Stimulated activated CD4-positive, alpha-beta T cell treated with anti-CD3 and anti-CD28 coated beads, Interleukin-1b, Interleukin-23, amount 100 ng/mL, for 24 hours (primary cell): ENCODE data around the gene TRIML1.
"Not testable (repeated sequence)": the region's sequence is repeated elsewhere in the genome, so short reads cannot be mapped to it uniquely, and the experiment has no call there.

Experiments used
- DNase-seq, 4 experiments: peaks; one replicate each; pipeline ENCODE4 v3.0.0-alpha.2; 2020; ENCODE audit warnings: low read depth in 4 of 4, low spot score in 1 of 4

TRIML1 gene

DNA sequence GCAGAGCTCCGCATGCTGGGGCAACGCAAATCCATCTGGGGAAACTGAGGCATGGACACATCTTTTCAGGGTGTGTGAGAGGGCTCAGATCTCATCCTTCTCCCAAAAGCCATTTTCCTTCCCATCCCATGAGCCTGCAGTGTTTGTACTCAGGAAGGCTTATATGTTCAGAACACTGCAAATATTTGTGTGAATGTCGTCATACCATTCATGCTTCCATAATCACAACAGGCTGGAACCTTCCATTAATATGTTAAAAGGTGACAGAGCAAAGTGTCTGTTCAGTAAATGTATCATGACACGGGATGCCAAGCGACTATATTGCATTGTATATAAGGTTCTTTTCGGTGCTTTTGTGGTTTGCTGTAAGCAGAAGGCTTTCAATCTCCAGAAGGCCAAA, 8.5 kb downstream of the TRIML1 start:
- DNase-seq, result no peak

DNA sequence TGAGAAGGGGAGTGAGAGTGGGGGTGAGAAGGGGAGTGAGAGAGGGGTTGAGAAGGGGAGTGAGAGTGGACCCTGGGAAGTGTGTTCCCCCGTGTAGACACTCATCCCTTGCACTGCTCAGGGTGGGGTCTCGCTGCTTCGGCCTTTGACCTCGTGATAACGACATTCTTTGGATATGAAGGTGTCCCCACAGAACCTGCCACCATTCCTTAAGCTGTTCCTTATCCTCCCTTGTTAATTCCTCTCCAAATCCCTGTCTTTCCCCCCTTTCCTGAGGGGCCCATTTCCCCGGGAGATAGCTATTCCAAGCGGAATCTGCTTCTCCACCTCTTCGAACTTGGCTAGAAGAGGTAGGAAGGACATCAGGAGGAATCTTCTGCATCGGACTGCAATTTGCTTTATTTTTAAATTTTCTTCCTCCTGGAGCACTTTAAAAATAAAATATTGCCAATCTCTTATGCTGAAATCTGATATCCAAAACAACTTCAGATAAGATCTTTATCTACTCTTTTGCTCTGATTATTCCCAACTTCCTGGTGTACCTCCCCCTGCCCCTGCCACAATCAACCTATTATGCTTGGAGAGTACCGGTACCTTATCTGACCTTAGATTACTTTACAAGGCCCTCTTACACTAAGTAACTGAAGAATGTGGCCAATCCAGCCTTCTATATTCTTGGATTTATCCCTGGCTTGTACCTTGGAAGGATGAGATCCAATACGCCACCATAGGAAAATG, 15.6 kb downstream of the TRIML1 start:
- no peak for DNase-seq

DNA sequence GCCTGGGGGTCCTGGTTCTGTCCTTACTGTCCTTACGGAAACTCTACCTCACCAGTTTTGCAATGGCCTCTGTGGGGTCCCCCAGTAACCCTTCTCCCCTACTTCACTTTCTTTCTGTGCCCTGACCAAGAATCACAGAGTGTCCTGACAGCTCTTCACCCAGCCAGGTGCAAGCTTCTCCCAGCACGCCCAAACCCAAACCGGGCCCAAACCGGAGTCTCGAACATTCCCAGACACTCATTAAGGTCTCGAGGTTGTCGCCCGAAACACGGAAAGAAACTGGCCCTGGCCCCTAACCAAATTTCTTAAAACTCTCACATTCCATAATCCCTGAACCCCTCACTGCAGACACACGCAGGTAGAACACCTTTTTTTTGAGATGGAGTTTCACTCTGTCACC, 19.1 kb downstream of the TRIML1 start:
- no peak for DNase-seq

DNA sequence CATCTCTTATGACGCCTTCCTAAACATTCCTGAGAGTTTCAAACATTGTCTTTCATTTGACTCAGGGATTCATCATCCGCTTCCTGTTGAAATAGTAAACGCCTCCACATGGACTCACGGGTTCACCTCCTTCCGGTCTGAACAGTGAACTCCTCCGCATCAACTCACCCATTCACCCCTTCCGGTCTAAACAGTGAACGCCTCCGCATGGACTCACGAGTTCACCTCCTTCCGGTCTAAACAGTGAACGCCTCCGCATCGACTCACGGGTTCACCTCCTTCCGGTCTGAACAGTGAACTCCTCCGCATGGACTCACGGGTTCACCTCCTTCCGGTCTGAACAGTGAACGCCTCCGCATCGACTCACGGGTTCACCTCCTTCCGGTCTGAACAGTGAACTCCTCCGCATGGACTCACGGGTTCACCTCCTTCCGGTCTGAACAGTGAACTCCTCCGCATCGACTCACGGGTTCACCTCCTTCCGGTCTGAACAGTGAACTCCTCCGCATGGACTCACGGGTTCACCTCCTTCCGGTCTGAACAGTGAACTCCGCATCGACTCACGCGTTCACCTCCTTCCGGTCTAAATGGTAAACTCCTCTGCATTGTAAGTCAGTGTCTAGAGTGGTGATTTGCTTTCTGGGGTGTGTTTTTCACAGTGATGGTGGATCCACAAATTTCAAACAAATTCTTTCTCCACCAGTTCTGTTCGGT, 20.4 kb downstream of the TRIML1 start:
- DNase-seq, result not testable (repeated sequence)

DNA sequence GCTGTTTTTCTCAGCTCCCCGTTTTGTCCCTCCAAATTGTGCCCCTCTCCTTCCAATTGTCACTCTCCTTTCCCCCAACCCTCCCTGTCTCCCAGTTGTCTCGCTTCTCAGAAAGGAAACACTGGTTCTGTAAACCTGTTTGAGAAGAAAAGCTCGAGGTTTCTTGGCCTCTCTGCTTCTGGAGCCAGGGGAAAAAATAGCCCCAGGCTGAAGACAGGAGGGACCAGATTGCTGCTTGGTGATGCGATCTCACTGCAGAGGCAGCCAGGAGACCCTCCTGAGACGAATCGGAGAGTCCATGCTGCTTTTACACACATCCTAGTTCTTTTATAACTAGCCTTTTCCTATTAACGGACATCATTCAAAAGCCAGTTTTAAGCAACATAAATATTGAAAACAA, 21.2 kb downstream of the TRIML1 start:
- no peak for DNase-seq

DNA sequence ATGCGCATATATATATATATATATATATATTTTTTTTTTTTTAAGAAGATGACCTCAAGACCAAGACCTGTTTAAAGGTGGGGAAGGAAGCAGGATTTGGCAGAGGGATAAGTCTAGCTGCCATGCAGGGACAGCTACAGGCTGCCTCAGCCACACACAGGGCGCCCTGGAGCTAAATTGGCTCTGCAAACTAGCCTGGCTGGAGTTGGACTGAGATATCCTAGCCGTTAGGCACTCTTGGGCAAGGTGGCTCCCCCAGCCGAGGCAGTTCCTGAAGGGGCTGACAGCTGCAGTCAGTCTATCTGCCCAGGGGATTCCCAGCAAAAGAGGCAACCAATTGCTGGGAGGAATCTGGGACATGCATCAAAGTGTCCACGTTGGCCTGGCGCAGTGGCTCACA, 21.9 kb downstream of the TRIML1 start:
- no peak for DNase-seq

DNA sequence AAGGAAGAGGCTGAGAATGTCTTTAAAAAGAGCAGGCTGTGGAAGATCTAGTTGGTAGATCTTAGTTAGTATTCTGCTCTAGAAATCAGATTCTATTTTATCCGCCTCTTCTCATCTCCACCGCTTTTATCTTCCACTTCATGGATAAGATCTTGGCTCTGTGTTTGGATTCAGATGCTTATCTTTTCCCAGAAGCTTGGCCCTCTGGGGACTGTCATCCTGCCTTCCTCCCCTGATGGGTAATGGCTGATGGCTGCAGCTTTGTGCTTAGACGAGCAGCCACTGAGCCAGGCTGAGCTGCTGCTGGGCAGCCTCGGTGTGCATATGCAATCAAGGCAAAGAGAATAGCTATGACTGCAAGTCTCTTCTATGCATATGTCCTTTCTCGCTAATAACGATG, 23.5 kb downstream of the TRIML1 start:
- DNase-seq, result no peak

DNA sequence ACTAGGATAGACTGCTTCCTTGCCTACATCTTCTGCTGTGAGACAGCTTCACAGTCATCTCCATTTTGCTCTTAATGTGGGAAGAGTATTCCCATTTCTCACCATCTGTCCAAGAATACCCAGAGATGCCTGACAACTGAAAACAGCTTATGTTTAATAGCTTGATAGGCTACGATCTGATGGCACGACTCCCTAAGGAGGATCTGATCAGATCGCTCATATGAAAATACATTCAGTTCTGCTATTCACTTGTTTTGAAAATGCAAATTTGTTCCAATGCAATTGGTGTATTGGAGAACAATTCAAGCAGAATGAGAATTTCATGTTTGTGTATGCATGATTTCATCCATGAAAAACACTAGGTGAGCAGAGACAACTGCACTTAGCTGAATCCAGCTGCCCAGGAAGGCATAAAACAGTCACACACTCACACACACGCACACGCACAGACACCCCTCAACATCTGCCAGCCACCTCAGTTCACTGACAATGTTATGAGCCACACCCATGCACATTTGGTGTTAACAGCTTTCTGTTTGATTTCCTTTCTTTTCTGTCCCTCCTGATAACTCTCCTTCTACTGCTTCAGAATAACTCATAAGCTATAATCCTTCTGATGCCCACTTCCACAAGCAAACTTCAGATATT, 29.6 kb downstream of the TRIML1 start:
- no peak for DNase-seq

DNA sequence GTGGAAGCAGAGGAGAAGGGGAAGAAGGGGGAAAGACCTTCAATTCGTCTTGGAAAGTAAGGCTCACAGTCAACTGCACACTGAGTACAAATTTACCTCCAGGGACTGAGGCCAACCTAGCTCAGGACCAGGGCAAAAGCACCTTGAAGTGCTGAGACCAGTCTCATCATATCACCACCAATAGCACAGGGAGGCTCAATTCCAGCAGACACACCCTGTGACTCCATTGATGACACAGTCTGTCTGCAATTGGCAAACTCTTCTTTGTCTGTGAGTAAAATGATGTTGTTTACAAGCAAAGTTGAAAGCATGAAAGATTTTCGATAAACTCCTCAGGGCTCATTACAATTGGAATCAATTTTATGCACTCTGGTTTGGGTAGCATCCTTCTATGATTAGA, 32.3 kb downstream of the TRIML1 start:
- no peak for DNase-seq

DNA sequence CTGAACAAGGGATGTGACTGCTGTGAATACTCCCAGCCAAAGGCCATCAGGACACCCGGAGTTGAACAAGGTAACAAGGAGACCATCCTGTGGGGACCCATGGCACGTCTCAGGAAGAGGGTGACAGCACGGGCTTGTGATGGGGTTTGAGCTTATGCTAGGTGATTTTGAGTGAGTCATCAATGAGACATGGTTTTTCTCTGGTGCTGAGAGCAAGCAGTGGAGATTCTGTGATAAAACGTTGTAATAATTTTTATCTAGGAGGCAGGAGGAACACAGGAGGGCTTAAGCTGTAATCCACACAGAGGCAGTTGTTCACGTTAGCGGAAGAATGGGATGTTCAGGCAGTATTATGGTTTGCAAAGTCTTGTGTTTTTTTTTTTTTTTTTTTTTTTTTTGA, 36.0 kb downstream of the TRIML1 start:
- DNase-seq, result no peak

DNA sequence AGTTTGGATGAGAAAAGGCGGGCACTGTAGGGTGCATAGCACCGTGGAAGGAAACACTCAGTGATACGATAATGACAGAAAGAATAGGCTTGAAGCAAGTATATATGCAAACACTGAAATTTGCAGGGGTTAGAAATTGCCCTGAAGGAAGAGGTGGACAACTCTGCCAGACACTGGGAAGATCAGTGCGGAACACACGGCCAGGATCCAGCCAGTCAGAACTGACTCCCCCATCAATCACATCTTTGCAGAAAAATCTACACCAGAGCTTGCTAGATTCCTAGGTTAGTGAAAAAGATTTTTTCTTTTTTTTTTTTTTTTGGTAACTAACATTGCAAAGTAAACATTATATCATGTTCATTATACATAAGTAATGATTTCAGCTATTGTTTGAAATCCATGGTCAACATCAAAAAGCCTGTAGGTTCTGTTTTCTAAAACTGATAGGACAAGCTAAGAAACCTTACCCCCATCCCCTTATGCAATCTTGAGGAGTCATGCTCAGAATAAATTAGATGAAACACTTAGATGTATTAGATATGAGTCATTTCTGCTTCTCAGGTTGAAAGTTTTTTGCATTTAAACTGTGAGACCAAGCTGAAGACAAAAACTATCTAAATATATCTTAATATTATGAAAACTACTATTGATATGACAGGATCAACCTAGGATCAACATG, 38.9 kb downstream of the TRIML1 start:
- no peak for DNase-seq

DNA sequence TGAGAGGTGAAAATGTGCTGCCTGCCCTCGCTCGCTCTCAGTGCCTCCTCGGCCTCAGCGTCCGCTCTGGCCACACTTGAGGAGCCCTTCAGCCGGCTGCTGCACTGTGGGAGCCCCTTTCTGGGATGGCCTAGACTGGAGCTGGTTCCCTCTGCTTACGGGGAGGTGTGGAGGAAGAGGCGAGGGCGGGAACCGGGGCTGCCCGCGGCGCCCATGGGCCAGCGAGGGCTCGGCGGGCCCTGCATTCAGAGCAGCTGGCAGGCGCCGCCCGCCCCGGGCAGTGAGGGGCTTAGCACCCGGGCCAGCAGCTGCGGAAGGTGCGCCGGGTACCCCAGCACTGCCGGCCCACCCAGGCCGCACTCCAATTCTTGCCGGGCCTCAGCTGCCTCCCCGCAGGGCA, 39.6 kb downstream of the TRIML1 start:
- DNase-seq, result no peak

DNA sequence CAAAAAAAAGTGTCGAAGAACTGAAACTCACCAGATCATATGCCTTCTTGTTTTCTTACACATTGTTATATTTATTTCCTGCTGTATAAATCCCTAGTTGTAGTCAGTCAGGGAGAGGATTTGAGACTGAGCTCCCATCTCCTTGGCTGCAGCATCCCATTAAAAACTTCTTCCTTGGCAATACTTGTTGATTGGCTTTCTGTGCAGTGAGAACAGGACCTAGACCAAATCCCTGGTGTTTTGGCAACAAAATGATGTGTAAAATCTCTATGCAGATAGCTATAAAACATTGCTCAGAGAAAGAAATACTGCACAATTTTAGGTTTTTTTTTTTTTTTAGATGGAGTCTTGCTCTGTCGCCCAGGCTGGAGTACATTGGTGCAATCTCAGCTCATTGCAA, 47.9 kb downstream of the TRIML1 start:
- no peak for DNase-seq

DNA sequence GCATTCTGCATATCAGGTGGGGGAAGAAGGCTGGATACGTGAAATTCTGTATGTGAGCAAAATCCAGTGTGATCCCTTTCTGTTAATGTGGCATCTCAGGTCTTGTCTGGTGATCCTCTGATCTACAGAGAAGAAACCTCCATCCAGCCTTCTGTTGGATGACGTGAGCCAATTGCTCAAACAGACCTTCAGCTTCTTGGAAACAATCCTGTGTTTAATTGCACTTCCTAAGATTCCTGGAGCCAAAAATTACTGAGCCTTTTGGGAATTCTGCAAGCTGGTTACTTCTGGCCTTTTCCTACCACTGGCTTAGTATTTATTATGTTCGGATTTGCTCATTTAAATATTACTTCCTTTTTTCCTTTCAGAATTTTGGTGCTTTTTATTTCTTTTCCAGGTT, 51.2 kb downstream of the TRIML1 start:
- DNase-seq, result no peak

DNA sequence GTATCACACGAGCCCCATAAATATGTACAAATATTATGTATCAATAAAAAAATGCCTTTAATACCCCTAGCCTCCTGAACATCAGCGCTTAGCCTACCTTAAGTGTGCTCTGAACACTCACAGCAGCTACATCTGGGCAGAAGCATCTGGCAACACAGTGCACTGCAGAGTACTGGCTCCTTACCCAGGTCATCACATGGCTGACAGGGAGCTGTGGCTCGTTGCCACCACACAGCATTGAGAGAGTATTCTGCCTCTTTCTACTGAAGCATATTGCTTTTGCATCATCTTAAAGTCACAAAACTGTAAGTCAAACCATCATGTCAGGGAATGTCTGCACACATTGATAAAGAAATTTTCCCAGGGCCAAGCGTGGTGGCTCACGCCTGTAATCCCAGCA, 55.2 kb downstream of the TRIML1 start:
- no peak for DNase-seq

DNA sequence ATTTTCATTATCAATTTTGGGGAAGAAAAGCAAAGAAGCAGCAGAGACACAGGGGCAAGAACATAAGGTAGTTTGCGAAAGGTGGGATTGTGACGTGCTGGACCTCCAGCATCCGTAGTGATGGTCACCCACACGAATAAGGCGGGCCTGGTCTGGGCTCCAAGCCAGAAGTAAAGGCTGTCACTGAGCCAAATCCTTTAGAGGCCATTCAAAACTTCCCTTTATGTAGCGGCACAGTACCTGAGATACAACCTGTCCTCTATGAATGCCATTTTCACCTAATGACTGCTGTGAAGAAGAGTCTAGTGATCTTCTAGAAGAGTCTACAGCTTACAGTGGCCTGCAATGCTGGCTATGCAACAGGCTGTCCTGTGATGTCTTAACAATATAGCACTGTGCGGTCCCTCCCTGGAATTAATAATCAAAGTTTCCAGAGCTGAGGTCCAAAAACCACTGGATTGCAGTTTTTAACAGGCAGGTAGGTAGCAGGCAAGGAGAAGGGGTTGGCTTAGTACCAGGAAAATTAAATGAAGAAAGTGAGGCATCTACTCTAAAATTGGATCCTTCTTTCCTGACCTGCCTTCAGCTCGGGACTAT, 56.2 kb downstream of the TRIML1 start:
- DNase-seq, result no peak

DNA sequence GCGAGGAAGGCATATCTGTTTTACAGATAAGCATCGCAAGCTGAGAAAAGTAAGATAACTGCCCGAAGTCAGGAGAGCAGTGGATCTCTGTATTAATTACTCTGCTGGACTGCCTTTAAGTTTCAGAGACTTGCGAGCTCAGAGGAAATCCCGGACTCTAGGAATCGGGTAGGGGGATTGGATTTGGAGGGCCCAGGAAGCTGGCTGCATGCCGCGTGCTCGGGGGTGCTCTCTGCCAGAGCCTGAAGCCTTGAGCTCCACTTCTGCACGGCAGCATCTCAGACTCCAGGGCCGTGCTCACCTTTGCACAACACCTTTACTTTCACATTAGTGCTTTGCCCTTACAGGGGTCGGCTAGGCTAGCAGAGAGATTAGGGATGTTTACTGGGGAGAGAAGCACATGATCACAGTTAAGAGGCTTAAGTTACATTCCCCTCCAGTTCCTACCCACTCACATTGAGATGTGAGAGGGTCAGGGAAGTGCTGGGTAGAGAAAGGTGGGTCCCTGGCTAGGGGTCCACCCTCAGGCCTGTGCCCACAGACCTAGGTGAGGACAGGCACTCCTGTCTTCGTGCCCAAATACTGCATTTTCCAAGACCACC, 57.0 kb downstream of the TRIML1 start:
- DNase-seq, result no peak
